ENCODE data around the gene SCIN.

The SCIN gene

DNA sequence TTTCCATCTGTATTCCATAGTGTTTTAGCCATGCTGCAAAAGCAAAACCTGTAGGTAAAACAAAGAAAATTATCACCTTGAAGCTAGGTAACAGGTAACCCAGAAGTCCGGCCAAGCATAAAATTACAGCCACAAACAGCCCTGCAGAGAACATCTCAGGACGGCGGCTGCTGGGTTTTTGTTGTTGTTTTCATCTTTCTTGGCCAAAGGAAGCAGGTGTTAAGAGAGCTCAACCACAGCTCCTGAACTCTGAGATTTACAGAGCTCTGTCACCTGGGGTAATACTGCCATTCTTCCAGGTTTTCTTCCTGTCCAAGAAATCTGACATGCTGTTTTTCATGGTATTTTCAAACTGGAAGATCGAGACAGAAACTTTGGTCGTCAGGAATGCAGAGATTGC is 847 bp upstream of the SCIN start:
- no peak for DNase-seq

DNA sequence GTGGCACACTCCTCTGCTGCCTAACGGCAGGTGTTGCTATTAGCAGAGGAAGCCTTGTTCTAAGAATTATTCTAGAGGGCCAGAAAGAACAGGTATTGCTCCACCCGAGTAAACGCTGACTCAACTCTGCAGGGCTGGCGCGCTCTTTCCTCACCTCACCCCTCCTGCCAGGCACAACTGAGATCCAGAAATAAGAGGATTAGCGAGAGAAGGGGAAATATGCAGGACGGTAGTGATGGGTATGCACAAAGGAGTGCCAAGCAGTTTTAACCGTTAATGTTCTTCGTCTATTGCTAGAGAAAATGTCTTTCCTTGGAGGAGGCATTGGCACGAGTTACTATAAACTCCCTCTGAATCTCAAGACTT is 369 bp upstream of the SCIN start:
- DNase-seq: peak; percentile 20

DNA sequence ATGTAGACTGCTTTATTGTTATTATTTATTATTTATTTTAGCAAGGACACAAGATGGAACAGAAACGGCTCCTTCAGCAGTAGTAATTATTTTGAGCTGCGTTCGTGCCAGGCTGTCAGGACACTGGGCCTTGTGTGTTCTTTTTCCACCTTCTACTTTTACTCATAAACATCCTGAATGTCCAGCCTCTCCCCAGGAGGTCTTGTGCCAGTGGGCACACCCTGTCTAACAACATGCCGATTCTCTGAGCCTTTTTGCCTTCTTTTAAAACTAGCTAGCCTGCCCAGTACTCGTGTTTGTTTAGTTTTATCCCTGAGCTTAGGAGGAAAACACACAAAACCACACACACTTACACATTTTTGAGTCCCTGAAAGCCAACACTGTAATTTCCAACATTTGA is 1.2 kb downstream of the SCIN start:
- DNase-seq: no peak

- DNase-seq: no peak
Measured at GRCh38 chr7:12572941-12573575, 2.5 kb downstream of the SCIN start.

DNA sequence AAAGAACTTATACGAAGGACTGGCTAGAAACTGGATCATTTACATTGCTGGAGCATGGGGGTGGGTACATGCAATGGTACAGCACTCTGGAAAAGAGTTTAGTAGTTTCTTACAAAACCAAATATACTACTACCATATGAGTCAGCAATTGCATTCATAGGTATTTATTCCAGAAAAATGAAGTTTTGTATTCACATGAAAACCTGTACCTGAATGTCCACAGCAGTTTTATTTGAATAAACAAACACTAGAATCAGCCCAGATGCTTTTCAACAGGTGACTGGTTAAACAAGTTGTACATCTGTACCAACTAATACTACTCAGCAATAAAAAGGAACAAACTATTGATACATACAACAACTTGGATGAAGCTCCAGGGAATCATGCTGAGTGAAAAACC is 3.4 kb downstream of the SCIN start:
- no peak for DNase-seq

GRCh38 chr7:12578930-12579640 is 8.6 kb downstream of the SCIN start:
- DNase-seq: no peak

DNA sequence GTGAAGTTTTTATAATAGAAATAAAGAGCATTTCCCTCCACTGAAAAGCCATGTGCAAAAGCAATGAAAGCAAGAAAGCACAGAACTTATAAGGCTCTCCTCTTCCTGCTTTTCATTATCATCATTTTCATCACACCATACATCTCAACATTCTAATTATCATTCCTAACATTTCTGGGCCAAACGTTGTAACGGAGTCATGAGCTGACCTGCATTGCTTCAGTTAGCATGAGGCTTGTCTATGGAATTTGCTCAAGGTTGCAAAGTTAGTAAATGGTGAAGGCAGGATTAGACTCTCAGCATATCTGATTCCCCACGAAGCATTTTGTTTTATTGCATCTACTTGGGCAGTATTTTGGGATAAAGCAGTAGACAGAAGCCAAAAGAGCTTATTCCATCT is 11.4 kb downstream of the SCIN start:
- DNase-seq: no peak

GRCh38 chr7:12582362-12582761 is 11.8 kb downstream of the SCIN start:
- no peak for DNase-seq

GRCh38 chr7:12583176-12583575 is 12.7 kb downstream of the SCIN start:
- no peak for DNase-seq

DNA sequence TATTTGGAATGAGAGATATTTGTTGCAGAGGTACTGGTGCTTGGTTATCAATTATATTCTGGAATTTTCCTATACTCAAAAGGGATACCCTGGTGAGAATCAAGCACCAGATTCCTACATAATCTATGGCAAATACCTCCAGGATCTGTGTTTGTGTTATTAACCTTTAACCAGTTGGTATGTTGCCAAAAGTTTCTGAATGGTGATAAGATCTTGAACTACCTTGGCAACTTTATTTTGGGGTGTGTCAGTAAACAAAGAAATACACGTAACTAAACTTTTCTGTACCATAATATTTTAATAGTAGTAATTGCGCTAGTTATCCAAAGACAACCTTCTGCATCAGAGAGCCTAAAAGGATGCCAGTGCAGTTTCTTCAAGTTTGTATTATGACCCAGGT is 13.4 kb downstream of the SCIN start:
- no peak for DNase-seq

GRCh38 chr7:12584930-12585329 is 14.4 kb downstream of the SCIN start:
- DNase-seq: no peak

DNA sequence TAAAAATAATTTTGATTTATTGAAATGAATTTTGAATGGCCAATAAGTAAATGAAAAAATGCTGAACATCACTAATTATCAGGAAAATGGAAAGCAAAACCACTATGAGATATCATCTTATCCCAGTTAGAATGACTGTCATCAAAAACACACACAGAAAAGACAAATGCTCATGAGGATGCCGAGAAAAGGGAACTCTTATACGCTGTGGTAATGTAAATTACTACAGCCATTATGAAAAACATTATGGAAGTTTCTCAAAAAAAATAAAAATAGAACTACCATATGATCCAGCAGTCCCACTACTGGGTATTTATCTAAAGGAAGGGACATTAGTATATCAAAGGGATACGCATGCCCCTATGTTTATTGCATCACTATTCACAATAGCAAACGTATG is 15.8 kb downstream of the SCIN start:
- DNase-seq: no peak

GRCh38 chr7:12588259-12588904 is 17.9 kb downstream of the SCIN start:
- DNase-seq: no peak

DNA sequence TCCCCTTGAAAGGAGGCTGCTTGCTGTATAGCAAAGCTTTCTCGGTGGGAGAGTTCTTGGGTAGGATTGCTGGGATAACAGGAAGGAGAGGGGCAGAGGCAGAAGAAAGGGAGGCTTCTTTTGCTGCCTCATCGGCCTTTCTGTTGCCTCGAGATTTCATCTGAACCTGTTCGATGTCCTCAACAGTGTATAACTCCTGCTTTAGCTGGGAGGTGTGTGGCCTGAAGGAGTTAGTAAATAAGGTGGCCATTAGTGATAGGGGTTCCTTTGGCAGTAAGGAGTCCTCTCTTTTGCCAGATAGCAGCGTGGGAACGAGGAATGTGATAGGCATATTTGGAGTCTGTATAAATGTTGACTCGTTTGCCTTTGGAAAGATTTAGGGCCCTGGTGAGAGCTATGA is 20.0 kb downstream of the SCIN start:
- no peak for DNase-seq

GRCh38 chr7:12594122-12594897 is 23.8 kb downstream of the SCIN start:
- no peak for DNase-seq

DNA sequence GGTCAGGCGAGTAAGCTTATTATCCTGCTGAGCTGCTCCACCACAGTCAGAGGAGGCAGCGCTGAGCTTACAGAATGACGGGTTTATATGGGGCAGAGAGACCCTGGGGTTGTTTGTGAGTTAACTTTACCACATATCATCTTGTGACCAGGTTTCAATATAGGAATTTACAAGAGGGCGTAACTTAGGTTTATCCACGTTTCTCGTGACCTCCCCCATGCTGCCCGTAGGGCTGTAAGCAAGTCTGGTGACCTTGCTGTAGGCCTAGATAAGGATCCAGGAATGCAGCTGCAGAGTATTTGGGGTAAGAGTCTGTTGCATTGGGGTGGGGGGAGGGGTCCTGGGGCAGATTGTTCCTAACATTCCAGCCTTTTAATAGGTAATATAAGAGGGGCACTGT is 24.6 kb downstream of the SCIN start:
- no peak for DNase-seq

- DNase-seq: no peak
Measured at GRCh38 chr7:12596225-12596790, 25.8 kb downstream of the SCIN start.

- no peak for DNase-seq
Measured at GRCh38 chr7:12601302-12601869, 30.9 kb downstream of the SCIN start.

- no peak for DNase-seq
Measured at GRCh38 chr7:12607134-12607533, 36.6 kb downstream of the SCIN start.

- no peak for DNase-seq
Measured at GRCh38 chr7:12609561-12609960, 39.0 kb downstream of the SCIN start.

DNA sequence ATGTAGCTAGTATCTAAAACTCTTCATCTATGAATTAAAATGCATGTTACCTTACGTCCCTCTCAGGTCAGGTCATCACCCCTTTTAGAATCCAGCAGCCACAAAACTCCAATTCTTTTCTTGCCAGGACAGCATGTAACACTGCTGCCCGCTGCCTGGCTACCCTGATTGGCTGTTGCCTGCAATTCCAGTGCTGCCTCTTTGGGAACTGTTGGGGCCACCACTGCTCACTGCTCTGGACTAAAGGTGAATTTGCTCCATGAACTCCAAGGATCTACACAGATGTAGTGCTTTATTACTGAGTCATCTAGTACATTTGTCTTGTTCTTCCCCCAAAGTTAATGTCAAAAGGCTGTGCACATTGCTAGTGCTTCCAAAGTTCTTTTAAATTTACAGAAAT is 40.4 kb downstream of the SCIN start:
- no peak for DNase-seq

DNA sequence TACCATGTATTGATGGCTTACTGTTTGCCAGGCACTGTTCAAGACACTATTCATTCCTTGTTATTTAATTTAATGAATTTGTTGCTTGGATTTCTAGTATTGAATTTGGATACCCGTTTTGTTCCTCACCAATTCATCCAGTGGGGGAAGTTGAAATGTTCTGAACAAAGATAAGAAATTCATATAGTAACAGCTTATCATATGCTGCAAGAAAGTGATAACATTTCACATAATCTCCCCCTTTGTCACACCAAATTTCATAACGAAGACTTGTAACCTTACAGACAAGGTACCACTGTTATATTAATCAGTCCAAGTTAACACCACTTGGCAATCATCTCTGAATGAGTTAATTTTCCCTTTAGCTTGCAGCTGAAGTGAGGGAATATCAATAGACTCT is 42.1 kb downstream of the SCIN start:
- no peak for DNase-seq

GRCh38 chr7:12619461-12620069 is 49.0 kb downstream of the SCIN start:
- DNase-seq: no peak

Measured in DMS79 treated with DMSO at 0.1 percent for 48 hours (cell line).